Measurements from ENCODE around the gene EMILIN3.

The EMILIN3 gene

GRCh38 chr20:41344938-41345728 is 21.5 kb downstream of the EMILIN3 start:
- DNase-seq (ENCODE audit: low read depth), result no peak

- no peak for DNase-seq (ENCODE audit: low read depth)
Observed at GRCh38 chr20:41344477-41344876, 22.1 kb downstream of the EMILIN3 start.

DNA sequence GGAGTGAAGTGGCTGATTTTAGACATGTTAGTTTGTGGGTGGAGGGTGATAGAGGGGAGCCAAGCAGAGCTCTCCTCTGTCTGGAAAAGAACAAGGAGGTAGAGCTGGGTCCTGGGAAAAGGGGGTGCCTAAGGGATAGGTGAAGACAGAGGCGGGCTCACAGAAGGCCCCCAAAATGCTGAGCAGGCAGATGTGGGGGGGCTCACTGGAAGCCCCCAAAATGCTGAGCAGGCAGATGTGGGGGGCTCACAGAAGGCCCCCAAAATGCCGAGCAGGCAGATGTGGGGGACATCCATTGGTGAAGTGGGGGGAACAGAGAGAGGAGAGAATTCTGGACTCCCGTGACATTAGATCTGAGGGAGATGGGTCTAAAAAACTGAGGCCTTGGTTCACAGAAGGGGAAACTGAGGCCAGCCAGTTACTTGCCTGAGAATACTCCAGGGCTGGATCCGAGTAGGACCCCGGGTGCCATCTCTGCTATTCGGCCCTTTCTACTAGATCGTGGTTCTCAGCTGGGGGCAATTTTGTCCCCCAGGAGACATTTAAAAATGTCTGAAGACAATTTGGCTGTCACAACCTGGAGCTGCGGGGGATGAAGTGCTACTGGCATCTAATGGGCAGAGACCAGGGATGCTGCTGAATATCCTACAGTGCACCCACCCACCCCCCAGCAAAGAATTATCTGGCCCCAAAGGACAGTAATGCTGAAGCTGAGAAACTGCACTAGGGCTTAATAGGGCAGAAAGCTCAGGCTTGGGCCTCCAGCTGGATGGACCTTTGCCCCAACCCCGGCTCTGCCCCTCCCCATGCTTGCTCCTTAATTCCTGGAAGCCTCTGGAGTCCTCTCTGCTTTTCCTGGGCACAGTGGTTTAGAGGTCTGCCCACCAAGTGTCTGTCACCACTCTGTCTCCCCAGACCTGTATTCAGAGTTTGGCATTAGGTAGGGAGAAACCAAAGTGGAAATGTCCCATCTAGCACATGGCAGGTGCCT is 23.8 kb downstream of the EMILIN3 start:
- DNase-seq (ENCODE audit: low read depth), result no peak

DNA sequence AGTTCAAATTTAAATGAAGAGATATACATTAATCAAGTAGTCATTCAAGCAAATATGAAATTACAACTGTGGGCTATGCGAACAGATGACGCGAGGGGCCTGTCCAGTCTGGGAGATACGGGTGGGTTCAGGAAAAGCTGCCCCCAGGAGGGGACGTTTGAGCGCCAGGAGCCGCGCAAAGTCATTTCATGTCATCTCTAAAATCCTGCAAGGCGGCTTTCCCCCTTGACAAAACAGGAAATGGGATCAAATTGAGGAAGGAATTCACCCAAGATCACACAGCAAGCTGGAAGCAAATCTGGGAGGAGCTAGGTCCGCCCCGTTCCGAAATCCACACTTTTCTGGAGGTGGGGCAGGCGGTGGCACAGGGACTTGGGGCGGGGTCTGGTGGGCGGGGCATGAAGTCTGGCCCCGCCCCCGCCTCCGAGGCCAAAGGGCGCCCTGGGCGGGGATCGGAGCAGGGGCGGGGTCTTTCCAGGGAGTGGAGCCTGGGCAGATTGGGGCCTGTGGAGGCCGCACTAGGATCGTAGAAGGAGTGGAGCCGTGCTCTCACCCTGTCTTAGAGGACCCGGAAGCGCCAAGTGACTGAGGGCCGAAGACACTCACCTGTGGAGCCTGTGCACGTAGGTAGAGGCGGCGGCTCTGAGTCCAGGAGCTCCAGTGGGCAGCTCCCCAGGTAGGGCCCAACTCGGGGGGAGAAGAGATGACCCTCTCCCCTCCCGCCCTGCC is 26.1 kb downstream of the EMILIN3 start, which contains the start of gene LPIN3:
TSS of gene LPIN3 (plus strand) at position 495 of the 729 bp plus-strand sequence. CDS start 4,983 bp downstream, outside the sequence.
- DNase-seq (ENCODE audit: low read depth), result peak; percentile 10

GRCh38 chr20:41339957-41340326 is 26.7 kb downstream of the EMILIN3 start:
- peak; percentile 71 for DNase-seq (ENCODE audit: low read depth)

DNA sequence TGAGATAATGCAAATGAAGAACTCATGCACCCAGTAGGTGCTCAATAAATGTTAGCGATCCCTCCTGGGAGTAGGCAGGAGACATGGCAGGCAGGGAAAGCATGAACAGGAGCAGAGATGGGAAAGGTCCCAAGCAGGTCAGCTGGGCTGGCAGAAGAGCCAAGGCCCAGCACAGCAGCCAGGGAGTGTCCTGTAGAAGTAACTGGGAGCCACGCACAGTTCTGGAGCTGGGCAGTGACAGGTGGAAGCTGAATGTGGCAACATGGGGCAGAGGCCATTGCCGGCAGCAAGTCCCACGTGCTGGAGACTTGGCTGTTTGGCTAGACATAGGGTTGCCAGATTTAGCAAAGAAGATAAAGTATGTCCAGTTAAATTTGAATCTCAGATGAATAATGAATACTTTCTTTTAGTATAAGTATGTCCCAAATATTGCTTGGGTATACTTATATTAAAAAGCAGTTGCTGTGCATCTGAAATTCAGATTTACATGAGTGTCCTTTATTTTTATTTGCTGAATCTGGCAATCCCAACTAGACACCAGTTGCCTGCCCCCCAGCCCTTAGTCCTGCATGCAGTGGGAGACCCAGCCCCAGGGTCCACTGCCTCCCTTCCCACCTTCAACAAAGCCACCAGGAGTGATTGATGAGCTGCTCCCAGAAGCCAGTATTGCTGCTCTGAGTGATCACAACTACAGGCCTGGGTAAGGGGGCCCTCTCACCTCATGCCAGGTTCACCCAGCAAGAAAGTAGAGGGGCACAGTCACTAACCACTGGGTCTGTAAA is 29.7 kb downstream of the EMILIN3 start:
- DNase-seq (ENCODE audit: low read depth), result no peak

GRCh38 chr20:41335591-41335990 is 31.0 kb downstream of the EMILIN3 start:
- DNase-seq (ENCODE audit: low read depth), result no peak

DNA sequence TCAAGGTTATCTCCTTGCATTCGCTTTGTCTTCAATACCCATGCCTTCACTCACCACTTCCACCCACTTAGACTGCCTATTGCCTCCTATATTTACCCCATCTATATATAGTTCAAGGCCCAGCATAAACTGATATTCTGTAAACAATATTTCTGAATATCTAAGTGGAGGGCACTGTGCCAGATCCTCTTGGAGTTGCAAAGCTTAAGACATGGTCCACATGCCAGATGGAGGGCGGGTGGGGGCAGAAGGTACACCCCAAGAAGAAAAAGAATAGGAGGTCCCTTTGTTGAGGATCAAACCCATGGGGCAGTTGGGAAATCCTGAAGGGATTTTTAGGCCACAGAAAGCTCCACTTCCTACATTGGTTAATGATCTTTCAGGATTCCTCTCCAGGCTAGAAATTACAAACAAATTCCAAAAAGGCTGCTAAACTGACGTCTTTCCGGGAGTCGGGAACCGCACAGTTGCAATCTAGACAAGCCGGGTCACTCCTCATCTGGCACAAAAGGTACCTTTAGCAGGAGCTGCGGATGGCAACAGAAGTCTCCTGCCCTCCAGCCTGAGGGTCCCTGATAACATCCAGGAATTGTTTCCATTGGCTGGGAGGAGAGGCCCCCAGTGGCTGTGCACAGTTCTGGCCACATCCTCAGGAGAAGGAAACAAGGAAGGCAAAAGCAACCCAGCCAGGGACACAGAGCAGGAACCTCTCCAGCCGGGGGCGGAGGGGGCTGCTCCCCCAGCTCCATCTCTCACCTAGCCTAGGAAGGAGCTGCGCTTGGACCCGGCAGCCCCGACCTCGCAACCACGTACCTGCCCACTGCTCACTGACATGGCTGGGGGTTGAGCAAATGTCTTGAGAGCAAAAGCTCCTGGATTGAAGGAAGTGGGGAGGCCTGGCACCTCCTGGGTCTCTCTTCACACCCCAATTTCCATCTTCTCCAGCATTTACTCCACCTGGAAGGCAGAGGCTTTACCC is 31.9 kb downstream of the EMILIN3 start:
- no peak for DNase-seq (ENCODE audit: low read depth)

- DNase-seq (ENCODE audit: low read depth), result no peak
Observed at GRCh38 chr20:41334036-41334435, 32.6 kb downstream of the EMILIN3 start.

DNA sequence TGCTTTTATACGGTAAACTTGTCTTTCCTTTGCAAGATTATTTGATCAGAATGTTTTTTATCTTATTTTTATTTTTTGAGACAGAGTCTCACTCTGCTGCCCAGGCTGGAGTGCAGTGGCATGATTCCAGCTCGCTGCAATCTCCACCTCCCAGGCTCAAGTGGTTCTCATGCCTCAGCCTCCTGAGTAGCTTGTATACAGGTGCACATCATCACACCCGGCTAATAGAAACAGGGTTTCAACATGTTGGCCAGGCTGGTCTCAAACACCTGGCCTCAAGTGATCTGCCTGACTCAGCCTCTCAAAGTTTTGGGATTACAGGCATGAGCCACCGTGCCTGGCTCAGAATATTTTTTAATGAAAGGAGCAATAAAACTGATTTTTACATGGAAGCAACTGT is 34.9 kb downstream of the EMILIN3 start:
- no peak for DNase-seq (ENCODE audit: low read depth)

GRCh38 chr20:41330941-41331340 is 35.7 kb downstream of the EMILIN3 start:
- no peak for DNase-seq (ENCODE audit: low read depth)

DNA sequence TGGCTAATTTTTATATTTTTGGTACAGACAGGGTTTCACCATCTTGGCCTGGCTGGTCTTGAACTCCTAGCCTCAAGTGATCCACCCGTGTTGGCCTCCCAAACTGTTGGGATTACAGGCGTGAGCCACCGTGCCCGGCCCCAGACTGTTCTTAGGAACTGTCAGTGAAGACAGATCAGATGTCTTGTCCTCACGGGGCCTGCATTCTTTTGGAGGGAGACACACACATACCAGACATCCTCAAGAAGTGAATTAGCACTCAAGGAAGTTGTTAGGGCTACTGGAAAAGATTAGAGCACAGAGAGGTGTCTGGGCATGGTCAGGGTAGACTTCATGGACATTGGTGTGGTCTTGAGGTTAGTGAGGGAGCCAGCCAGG is 36.3 kb downstream of the EMILIN3 start:
- DNase-seq (ENCODE audit: low read depth), result no peak

GRCh38 chr20:41329435-41330342 is 36.9 kb downstream of the EMILIN3 start:
- DNase-seq (ENCODE audit: low read depth), result peak; percentile 43

- DNase-seq (ENCODE audit: low read depth), result no peak
Observed at GRCh38 chr20:41327178-41327577, 39.4 kb downstream of the EMILIN3 start.

DNA sequence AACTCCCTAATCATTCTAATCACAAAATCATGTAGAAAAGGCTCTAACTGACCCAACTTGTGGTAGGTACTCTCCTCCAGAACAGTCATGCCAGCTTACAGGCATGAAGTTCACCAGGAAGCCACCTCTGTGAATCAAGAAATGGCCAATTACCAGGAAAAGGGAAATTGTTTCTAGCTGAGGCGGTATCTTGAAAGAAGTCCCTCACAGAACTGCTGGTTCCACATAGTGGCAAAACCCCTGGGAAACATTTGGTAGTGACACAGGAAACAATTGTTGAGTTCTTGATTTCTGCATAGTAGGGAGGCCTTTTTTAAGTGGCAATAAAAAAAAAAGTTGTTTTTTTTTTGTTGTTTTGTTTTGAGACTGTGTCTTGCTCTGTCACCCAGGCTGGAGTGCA is 45.6 kb downstream of the EMILIN3 start:
- no peak for DNase-seq (ENCODE audit: low read depth)

DNA sequence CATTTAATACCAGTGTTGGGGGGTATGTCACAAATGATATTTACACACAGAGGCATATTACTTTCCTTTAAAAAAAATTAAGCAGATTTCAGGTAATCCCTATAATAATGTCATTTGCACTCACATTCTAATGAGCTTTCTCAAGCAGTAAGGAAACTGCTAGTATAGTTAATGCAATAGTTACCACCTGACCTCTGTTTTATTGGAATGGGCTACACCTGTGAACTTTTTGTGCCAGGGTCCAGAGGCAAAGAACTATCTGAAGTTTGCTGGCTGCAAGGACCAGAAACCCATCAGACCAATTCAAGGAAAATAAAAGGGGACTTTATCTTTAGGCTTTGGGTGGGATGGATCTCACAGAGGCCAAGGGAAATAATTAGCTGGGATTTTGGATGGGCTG is 46.2 kb downstream of the EMILIN3 start:
- no peak for DNase-seq (ENCODE audit: low read depth)

- no peak for DNase-seq (ENCODE audit: low read depth)
Observed at GRCh38 chr20:41318271-41318649, 48.4 kb downstream of the EMILIN3 start.

DNA sequence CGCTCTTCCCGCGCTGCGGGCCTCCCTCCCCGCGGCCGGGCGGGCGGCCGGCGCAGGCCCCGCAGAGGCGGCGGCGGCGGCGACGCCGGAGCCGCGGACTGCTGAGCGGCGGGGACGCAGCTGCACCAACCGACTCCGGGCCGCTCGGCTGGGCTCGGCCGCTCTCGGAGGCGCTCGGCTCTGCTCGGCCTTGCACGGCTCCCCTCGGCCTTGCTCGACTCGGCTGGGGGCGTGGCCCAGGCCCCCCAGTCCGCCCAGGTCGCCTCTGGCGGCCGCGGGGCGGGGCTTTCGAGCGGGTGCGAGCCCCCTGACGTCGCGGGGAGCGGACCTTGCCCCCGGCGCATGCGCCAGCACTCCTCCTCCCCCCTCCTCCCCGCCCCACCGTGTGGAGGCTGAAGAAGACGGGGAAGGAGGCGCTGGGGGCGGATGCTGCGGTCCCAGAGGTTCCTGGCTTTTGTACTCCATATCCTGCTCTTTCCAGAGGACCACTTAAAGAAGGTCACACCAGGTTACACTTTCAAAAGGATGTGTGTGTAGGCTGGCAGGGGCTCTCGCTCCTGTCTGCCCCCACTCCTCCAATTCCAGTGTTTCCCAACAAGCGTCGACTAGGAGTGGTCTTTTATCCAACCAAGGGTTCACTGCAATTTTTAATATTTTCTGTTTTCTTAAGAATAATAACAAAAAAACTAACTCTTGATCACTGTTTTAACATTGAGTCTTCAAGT is 48.9 kb downstream of the EMILIN3 start, which contains the start of gene ZHX3:
TSS of gene ZHX3 (minus strand) at position 186 of the 725 bp plus-strand sequence. CDS start 112,815 bp downstream, outside the sequence.
- DNase-seq (ENCODE audit: low read depth), result peak; percentile 94

Measured in activated gamma-delta T cell treated with anti-CD3 and anti-CD28 coated beads, Interleukin-2, amount 50 U/mL, for 16 hours (primary cell).